H9 (cell line): ENCODE measurements around the gene SYT2. TPM values are rescaled to one million over a fixed set of nuclear protein-coding genes. Genes with fewer than 3 reads are reported as not detected.
"Not testable (repeated sequence)": the region's sequence is repeated elsewhere in the genome, so short reads cannot be mapped to it uniquely, and the experiment has no call there.

ENCODE experiments used
- DNase-seq: peaks from one replicate; pipeline ENCODE4 v3.0.0-alpha.2; 2017
- H2AFZ ChIP-seq: one replicate; pipeline ENCODE4 v1.6.1; 2013; ENCODE audit warnings: mild to moderate bottlenecking, low read length, control low read depth, moderate library complexity
- H2AK5ac ChIP-seq: 2 replicates; pipeline ENCODE4 v1.6.1; 2013; ENCODE audit warnings: low read length, control low read depth, mixed read lengths; ENCODE audit not compliant: insufficient read length
- H2BK120ac ChIP-seq: one replicate; pipeline ENCODE4 v1.6.1; 2013; ENCODE audit warnings: low read depth, mild to moderate bottlenecking, low read length, control low read depth, inconsistent platforms; ENCODE audit not compliant: poor library complexity, severe bottlenecking
- H2BK12ac ChIP-seq: 2 replicates; pipeline ENCODE4 v1.6.1; 2013; ENCODE audit warnings: low read length, control low read depth, mixed read lengths, low read depth; ENCODE audit not compliant: insufficient read length
- H2BK15ac ChIP-seq: 2 replicates; pipeline ENCODE4 v1.6.1; 2013; ENCODE audit warnings: low read depth, low read length, control low read depth
- H2BK20ac ChIP-seq: one replicate; pipeline ENCODE4 v1.6.1; 2013; ENCODE audit warnings: low read depth, mild to moderate bottlenecking, low read length, control low read depth, inconsistent platforms; ENCODE audit not compliant: poor library complexity, severe bottlenecking
- H2BK5ac ChIP-seq: 2 replicates; pipeline ENCODE4 v1.6.1; 2013; ENCODE audit warnings: low read length, control low read depth, mixed read lengths; ENCODE audit not compliant: insufficient read length
- H3K14ac ChIP-seq: 2 replicates; pipeline ENCODE4 v1.6.1; 2013; ENCODE audit warnings: low read length, control low read depth; ENCODE audit not compliant: insufficient read depth
- H3K18ac ChIP-seq: 2 replicates; pipeline ENCODE4 v1.6.1; 2013; ENCODE audit warnings: low read depth, mild to moderate bottlenecking, mixed read lengths, low read length, control low read depth; ENCODE audit not compliant: insufficient read length
- H3K23ac ChIP-seq: 2 replicates; pipeline ENCODE4 v1.6.1; 2013; ENCODE audit warnings: low read length, control low read depth, mixed read lengths, low read depth; ENCODE audit not compliant: insufficient read length
- H3K23me2 ChIP-seq: 2 replicates; pipeline ENCODE4 v1.6.1; 2013; ENCODE audit warnings: low read depth, mild to moderate bottlenecking, mixed read lengths, low read length, control low read depth; ENCODE audit not compliant: insufficient read length, poor library complexity, severe bottlenecking
- H3K27ac ChIP-seq: 2 replicates; pipeline ENCODE4 v1.5.1; 2013; ENCODE audit warnings: low read length, control low read depth, mixed read lengths, low read depth; ENCODE audit not compliant: insufficient read length
- H3K27me3 ChIP-seq: 2 replicates; pipeline ENCODE4 v1.6.1; 2013; ENCODE audit warnings: low read length, control low read depth, inconsistent platforms; ENCODE audit not compliant: insufficient read depth
- H3K4ac ChIP-seq: 2 replicates; pipeline ENCODE4 v1.6.1; 2013; ENCODE audit warnings: low read depth, mild to moderate bottlenecking, control low read depth, inconsistent platforms, low read length, moderate library complexity
- H3K4me1 ChIP-seq: 2 replicates; pipeline ENCODE4 v1.6.1; 2013; ENCODE audit warnings: low read length, control low read depth, inconsistent platforms; ENCODE audit not compliant: insufficient read depth
- H3K4me2 ChIP-seq: 2 replicates; pipeline ENCODE4 v1.6.1; 2013; ENCODE audit warnings: low read length, control low read depth, mixed read lengths; ENCODE audit not compliant: insufficient read length, insufficient read depth
- H3K56ac ChIP-seq: 2 replicates; pipeline ENCODE4 v1.6.1; 2013; ENCODE audit warnings: low read depth, mild to moderate bottlenecking, mixed read lengths, low read length, control low read depth; ENCODE audit not compliant: insufficient read length
- H3K79me1 ChIP-seq: 2 replicates; pipeline ENCODE4 v1.6.1; 2013; ENCODE audit warnings: low read depth, mild to moderate bottlenecking, moderate library complexity, low read length, control low read depth, inconsistent platforms; ENCODE audit not compliant: insufficient read depth, poor library complexity, severe bottlenecking
- H3K79me2 ChIP-seq: 2 replicates; pipeline ENCODE4 v1.6.1; 2013; ENCODE audit warnings: low read length, control low read depth, inconsistent platforms; ENCODE audit not compliant: insufficient read depth
- H3K9ac ChIP-seq: 2 replicates; pipeline ENCODE4 v1.6.1; 2013; ENCODE audit warnings: low read length, control low read depth, mixed read lengths; ENCODE audit not compliant: insufficient read length; ENCODE audit errors: extremely low read depth
- H3K9me3 ChIP-seq: one replicate; pipeline ENCODE4 v1.6.1; 2013; ENCODE audit warnings: low read depth, low read length, inconsistent platforms; ENCODE audit not compliant: control insufficient read depth
- H3T11ph ChIP-seq: one replicate; pipeline ENCODE4 v1.6.1; 2013; ENCODE audit warnings: mild to moderate bottlenecking, low read length, control low read depth, inconsistent platforms
- H4K20me1 ChIP-seq: one replicate; pipeline ENCODE4 v1.6.1; 2013; ENCODE audit not compliant: control insufficient read depth, insufficient read length, insufficient read depth
- H4K5ac ChIP-seq: 2 replicates; pipeline ENCODE4 v1.6.1; 2013; ENCODE audit warnings: low read depth, mild to moderate bottlenecking, mixed read lengths, low read length, control low read depth; ENCODE audit not compliant: insufficient read length
- H4K8ac ChIP-seq: replicated peaks from 2 replicates; pipeline ENCODE4 v1.6.1; 2013; ENCODE audit warnings: low read length, control low read depth, mixed read lengths, low read depth; ENCODE audit not compliant: insufficient read length
- H4K91ac ChIP-seq: 2 replicates; pipeline ENCODE4 v1.6.1; 2013; ENCODE audit warnings: low read depth, mild to moderate bottlenecking, moderate library complexity, mixed read lengths, low read length, control low read depth; ENCODE audit not compliant: insufficient read length
- H3K27ac Mint-ChIP-seq, 3 experiments: 2 replicates in 2 of 3; 3 replicates in 1 of 3; pipeline ENCODE4 v1.8.0; 2020 to 2021; ENCODE audit warnings: mixed read lengths in 3 of 3, mild to moderate bottlenecking in 1 of 3, moderate library complexity in 1 of 3
- H3K27me3 Mint-ChIP-seq: 2 replicates; pipeline ENCODE4 v1.8.0; 2021; ENCODE audit warnings: low read depth, mild to moderate bottlenecking, moderate library complexity, mixed read lengths
- H3K36me3 Mint-ChIP-seq, 3 experiments: 2 replicates in 2 of 3; 3 replicates in 1 of 3; pipeline ENCODE4 v1.8.0; 2020 to 2021; ENCODE audit warnings: low read depth in 3 of 3, mixed read lengths in 3 of 3; ENCODE audit not compliant: insufficient read depth in 1 of 3
- H3K4me1 Mint-ChIP-seq, 2 experiments: 2 replicates each; pipeline ENCODE4 v1.8.0; 2020; ENCODE audit warnings: mixed read lengths in 2 of 2
- H3K4me3 Mint-ChIP-seq, 2 experiments: 2 replicates in 1 of 2; 3 replicates in 1 of 2; pipeline ENCODE4 v1.8.0; 2020 to 2021; ENCODE audit warnings: mild to moderate bottlenecking in 2 of 2, mixed read lengths in 2 of 2, moderate library complexity in 1 of 2
- H3K9me3 Mint-ChIP-seq, 2 experiments: 2 replicates in 1 of 2; 3 replicates in 1 of 2; pipeline ENCODE4 v1.8.0; 2020; ENCODE audit warnings: mild to moderate bottlenecking in 2 of 2, mixed read lengths in 2 of 2, moderate library complexity in 1 of 2
- total RNA-seq: library from RNA; stranded (reverse); gene quantifications from 2 replicates; pipeline ENCODE4 v1.2.1, GENCODE V29; 2021

SYT2 gene
- total RNA-seq, 1 experiment from 2014 or later, result 3.3 TPM

GRCh38 chr1:202552615-202553014, 157.6 kb downstream of the SYT2 start:
- H2AFZ ChIP-seq, H4K8ac ChIP-seq, H3K79me1 ChIP-seq, DNase-seq, H3K27ac ChIP-seq, H2BK20ac ChIP-seq, H2BK15ac ChIP-seq, H4K5ac ChIP-seq, H4K20me1 ChIP-seq, H3K27ac Mint-ChIP-seq, H2BK12ac ChIP-seq, H2AK5ac ChIP-seq, H3K23ac ChIP-seq, H3K36me3 Mint-ChIP-seq, H3K23me2 ChIP-seq, H3K27me3 ChIP-seq, H3K27me3 Mint-ChIP-seq, H3K9me3 Mint-ChIP-seq, H3T11ph ChIP-seq, H3K79me2 ChIP-seq, H3K4me3 Mint-ChIP-seq, H2BK120ac ChIP-seq, H3K56ac ChIP-seq, H3K4me2 ChIP-seq, H3K14ac ChIP-seq, H3K18ac ChIP-seq, H4K91ac ChIP-seq, H3K9me3 ChIP-seq, H3K4me1 ChIP-seq, H3K9ac ChIP-seq, H3K4me1 Mint-ChIP-seq, H3K4ac ChIP-seq, H2BK5ac ChIP-seq: not testable (repeated sequence)
